ENCODE results near the gene CDC42EP2. TPM values are rescaled to one million over a fixed set of nuclear protein-coding genes. Genes with fewer than 3 reads are reported as not detected.

CDC42EP2 gene
- total and polyA plus RNA-seq, 2 donors (not counting 3 experiments of a cell fraction or from before 2014, with no cell fraction given): 23.9 to 26.4 TPM

- DNase-seq (ENCODE audit: low read depth, low spot score) (no peak), FAIRE-seq (no peak)
- H3K4me1 ChIP-seq (ENCODE audit: control insufficient read depth, extremely low read depth, insufficient read depth, low read length): no peaks in the 10 kb centered on the region
- no peak for TF ChIP-seq GATA2 (IDR thresholded peaks at IDR 0.05; ENCODE audit: insufficient read depth, insufficient read length, low read depth, low read length)
- H3K4me2 ChIP-seq (ENCODE audit: insufficient read depth, low read length): no peak overlapping the region
- no peaks in the 10 kb centered on the region for H3K9me3 ChIP-seq (replicated peaks; ENCODE audit: control insufficient read depth, insufficient read depth, low read length)
- no peak overlapping the region for H3K9ac ChIP-seq (replicated peaks; ENCODE audit: extremely low read depth, insufficient read depth, low read length)
- no peaks in the 10 kb centered on the region for H3K9me1 ChIP-seq (replicated peaks; ENCODE audit: control insufficient read depth, extremely low read depth, insufficient read depth, low read length)
- POLR2A ChIA-PET: no interaction called here
- no peaks in the 10 kb centered on the region for H3K79me2 ChIP-seq (ENCODE audit: control insufficient read depth, insufficient read depth, low read length)
- no peak overlapping the region for H3K27ac ChIP-seq (ENCODE audit: insufficient read depth, low read depth, low read length)
- CTCF ChIA-PET: no interaction called here
- H3K36me3 ChIP-seq (ENCODE audit: control insufficient read depth in 2 of 2, extremely low read depth in 1 of 2, insufficient read depth in 2 of 2, low read length in 2 of 2): no peaks in the 10 kb centered on the region
- no peak overlapping the region for H2AFZ ChIP-seq (ENCODE audit: low read depth, low read length)
- H3K27me3 ChIP-seq (ENCODE audit: control insufficient read depth in 2 of 2, insufficient read depth in 2 of 2, low read length in 2 of 2): no peaks in the 10 kb centered on the region
- H4K20me1 ChIP-seq (replicated peaks; ENCODE audit: control insufficient read depth, extremely low read depth, insufficient read depth, low read length): no peaks in the 10 kb centered on the region
- dilution Hi-C loops (cut with MboI; ENCODE audit: extremely low pct_ligation_motif_present, low sequenced_read_pairs): no loop called here
- H3K4me3 ChIP-seq (replicated peaks in 1 of 3; ENCODE audit: insufficient read depth in 1 of 3, low read depth in 1 of 3, low read length in 3 of 3): no peak overlapping the region
- intact Hi-C loops (cut with micrococcal nuclease): loop anchor here (10.0 kb wide), 1 partner anchor 51 kb away; no protein-coding TSS in a partner anchor
- no TSS peak for BruUV-seq (replicated peaks)
Observed at GRCh38 chr11:65363770-65364169, 49.1 kb downstream of the CDC42EP2 start.

DNA sequence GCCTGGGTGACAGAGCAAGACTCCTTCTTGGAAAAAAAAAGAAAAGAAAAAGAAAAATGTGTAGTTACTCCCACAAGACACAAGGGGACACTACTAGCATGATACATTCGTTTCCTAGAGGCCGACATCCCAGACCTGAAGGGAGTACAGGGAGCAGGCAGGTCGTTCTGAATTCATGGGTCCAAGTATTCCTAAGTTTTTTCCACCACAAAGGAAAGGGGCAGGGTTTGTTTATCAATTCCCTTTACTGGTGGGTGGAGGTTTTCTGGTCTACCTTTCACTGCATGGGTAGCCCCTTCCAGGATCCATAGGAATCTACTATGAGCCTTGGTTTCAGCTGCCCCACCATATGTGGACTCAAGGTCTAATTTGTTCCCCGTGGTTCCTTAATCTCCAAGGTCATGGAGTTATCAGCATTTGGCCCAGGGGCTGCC is 51.7 kb downstream of the CDC42EP2 start:
- H2AFZ ChIP-seq (ENCODE audit: low read depth, low read length): peak overlapping the region; percentile 35
- peak; percentile 92 for FAIRE-seq
- H3K9me3 ChIP-seq (replicated peaks; ENCODE audit: control insufficient read depth, insufficient read depth, low read length): no peaks in the 10 kb centered on the region
- TF ChIP-seq CTCF (IDR thresholded peaks at IDR 0.05; ENCODE audit: extremely low read depth in 1 of 2, insufficient read depth in 1 of 2, low read depth in 1 of 2, low read length in 2 of 2): peak; percentile 49 to 66
- no peak for TF ChIP-seq MYC (IDR thresholded peaks at IDR 0.05; ENCODE audit: low read depth, low read length)
- no peak for TF ChIP-seq JUN (IDR thresholded peaks at IDR 0.05; ENCODE audit: borderline replicate concordance, insufficient read depth, insufficient read length, low read depth)
- TF ChIP-seq MAX (IDR thresholded peaks at IDR 0.05; ENCODE audit: insufficient read depth, insufficient read length): no peak
- no peak for TF ChIP-seq EZH2 (IDR thresholded peaks at IDR 0.05; ENCODE audit: borderline replicate concordance, low read depth, low read length, severe bottlenecking)
- TF ChIP-seq GATA2 (IDR thresholded peaks at IDR 0.05; ENCODE audit: insufficient read depth, insufficient read length, low read depth, low read length): no peak
- TF ChIP-seq POLR2AphosphoS5 (IDR thresholded peaks at IDR 0.05; ENCODE audit: insufficient read depth, low read depth, low read length): no peak
- H3K4me2 ChIP-seq (ENCODE audit: insufficient read depth, low read length): no peak overlapping the region
- no peak overlapping the region for H3K9ac ChIP-seq (replicated peaks; ENCODE audit: extremely low read depth, insufficient read depth, low read length)
- ChIA-PET POLR2A (no interaction called here), CTCF (interaction anchor here (0.6 to 3.5 kb wide), 6 partner anchors 10 to 228 kb away, joined by 4 to 13 read pairs (median 6); no protein-coding TSS in a partner anchor)
- no peaks in the 10 kb centered on the region for H3K27me3 ChIP-seq (ENCODE audit: control insufficient read depth in 2 of 2, insufficient read depth in 2 of 2, low read length in 2 of 2)
- peaks cover 7% of the 10 kb centered on the region for H3K4me1 ChIP-seq (ENCODE audit: control insufficient read depth, extremely low read depth, insufficient read depth, low read length)
- H4K20me1 ChIP-seq (replicated peaks; ENCODE audit: control insufficient read depth, extremely low read depth, insufficient read depth, low read length): no peaks in the 10 kb centered on the region
- no peak overlapping the region for H3K4me3 ChIP-seq (replicated peaks in 1 of 3; ENCODE audit: insufficient read depth in 1 of 3, low read depth in 1 of 3, low read length in 3 of 3)
- dilution Hi-C loops (cut with MboI; ENCODE audit: extremely low pct_ligation_motif_present, low sequenced_read_pairs): no loop called here
- BruUV-seq (replicated peaks): no TSS peak
- H3K79me2 ChIP-seq (ENCODE audit: control insufficient read depth, insufficient read depth, low read length): no peaks in the 10 kb centered on the region
- intact Hi-C loops (cut with micrococcal nuclease): loop anchor here (1.0 to 10.0 kb wide), 3 partner anchors 48 to 226 kb away; no protein-coding TSS in a partner anchor
- no peaks in the 10 kb centered on the region for H3K9me1 ChIP-seq (replicated peaks; ENCODE audit: control insufficient read depth, extremely low read depth, insufficient read depth, low read length)
- DNase-seq (ENCODE audit: low read depth, low spot score): peak; percentile 78
- H3K27ac ChIP-seq (ENCODE audit: insufficient read depth, low read depth, low read length): no peak overlapping the region
- no peaks in the 10 kb centered on the region for H3K36me3 ChIP-seq (ENCODE audit: control insufficient read depth in 2 of 2, extremely low read depth in 1 of 2, insufficient read depth in 2 of 2, low read length in 2 of 2)

Measured in endothelial cell of umbilical vein (primary cell).